NCI-H146 treated with DMSO at 0.1 percent for 48 hours (cell line): Measurements from ENCODE around the gene NXPH2.

Experiments
- DNase-seq: peaks from one replicate; lab custom pipeline; 2025; ENCODE audit not compliant: unreplicated experiment; lab: John Stamatoyannopoulos, UW

Gene NXPH2

DNA sequence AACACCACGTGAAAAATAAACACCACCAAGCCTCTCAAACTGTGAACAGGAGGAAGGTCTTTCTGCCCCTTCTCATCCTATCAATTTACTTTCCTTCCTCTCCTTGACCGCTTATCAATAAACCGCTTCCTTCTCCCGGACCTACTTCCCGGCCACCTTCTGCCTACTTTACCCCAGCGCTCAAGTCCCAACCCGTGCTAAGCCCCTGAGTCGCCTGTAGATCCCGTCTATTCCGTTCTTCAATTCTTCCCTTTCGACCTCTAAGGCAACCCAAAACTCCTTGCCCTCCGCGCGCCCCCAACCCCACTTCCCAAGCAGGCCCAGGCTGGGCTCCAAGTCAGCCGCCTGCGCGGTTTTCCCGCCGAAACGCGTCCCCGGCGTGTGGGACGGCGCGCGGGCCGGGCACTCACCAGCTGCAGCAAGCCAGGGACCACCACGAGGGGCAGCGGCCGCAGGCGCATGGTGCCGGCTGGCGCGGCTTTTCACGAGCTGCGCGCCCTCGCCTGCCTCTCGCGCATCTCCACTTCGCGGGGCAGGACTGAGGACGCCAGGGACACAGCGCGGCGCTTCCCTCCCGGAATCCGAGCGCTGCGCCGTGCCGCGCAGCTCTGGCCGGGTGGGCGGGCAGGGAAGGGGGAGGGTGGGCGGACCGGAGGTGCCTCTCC is at the start of gene NXPH2:
NXPH2 (minus strand) TSS at position 610 of the 665 bp plus-strand sequence; CDS start at position 461, 149 bp downstream.
- DNase-seq, result no peak

GRCh38 chr2:138829326-138829919 is 49.2 kb upstream of the NXPH2 start:
- peak; percentile 61 for DNase-seq

GRCh38 chr2:138827426-138828054 is 47.4 kb upstream of the NXPH2 start:
- peak; percentile 86 for DNase-seq

DNA sequence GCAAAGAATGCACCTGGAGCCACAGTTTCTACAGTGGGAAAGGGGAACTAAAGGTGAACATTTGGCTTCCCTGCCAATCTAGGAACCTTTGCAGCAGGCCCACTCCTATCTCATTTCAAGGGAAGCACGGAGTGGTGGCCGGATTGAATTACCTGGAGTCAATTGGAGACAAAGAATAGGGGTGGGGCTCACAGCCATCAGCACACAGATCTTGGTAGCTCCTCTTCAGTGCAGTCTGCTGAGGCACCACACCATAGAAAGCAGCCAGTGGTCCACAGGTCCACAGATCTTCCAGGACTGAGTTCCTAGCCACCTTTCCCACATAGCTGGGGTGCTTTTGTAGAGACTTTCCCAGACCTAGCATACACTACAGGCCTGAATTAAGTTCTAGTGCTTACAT is 43.5 kb upstream of the NXPH2 start:
- DNase-seq, result peak; percentile 95

GRCh38 chr2:138819964-138820363 is 39.8 kb upstream of the NXPH2 start:
- DNase-seq, result no peak

- no peak for DNase-seq
Measured at GRCh38 chr2:138818556-138818955, 38.4 kb upstream of the NXPH2 start.

DNA sequence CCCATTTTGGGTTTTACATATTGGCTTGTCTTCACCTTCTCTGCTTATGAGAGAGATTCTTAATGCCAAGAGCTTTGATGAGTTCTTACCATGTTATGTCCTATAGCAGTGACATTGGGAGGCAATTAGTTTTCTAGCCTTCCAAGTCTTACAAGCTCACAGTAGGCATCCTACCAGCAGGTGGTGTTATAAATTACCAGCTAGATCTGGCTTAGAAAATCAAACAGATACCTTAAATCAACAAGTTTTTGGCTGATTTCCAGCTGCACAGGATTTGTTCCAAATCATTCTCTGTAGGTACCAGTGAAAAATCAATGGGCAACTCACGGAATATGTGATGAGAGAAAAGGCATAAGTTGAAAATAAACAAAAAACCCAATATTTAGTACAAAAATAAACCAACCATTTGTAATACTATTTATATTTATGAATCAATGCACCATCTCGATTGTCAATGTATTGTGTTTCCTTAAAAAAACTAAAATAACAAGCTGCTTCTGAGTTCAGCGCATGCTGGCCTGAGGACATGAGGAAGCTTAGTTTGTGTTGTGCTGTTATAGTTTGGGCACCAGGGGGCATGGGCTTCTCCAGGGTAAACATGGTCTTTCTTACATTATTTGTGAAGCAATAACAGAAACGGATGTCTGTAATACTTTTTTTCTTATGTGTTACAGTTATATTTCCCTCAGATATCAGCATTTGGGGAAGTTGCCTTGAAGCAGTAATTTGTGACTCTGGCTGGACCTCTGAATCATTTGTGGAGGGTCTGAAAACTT is 34.1 kb upstream of the NXPH2 start:
- DNase-seq, result peak; percentile 97

DNA sequence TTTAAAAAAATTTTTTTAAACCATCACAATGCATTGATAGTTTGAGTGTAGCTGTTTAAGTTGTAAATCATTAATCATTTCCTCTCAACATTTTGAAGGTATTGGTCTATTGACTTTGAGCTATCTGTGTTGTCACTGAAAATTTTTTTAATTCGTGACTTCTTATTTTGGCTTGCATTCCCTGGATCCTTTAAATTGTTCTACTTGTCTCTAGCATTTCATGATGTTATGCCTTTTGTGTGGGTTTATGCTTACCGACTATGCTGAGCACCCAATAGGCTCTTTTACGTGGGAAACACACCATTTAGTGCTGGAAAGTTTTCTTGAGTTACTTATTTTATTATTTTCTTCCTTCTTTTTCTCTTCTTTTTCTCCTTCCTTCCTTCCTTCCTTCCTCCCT is 31.2 kb upstream of the NXPH2 start:
- DNase-seq, result no peak

DNA sequence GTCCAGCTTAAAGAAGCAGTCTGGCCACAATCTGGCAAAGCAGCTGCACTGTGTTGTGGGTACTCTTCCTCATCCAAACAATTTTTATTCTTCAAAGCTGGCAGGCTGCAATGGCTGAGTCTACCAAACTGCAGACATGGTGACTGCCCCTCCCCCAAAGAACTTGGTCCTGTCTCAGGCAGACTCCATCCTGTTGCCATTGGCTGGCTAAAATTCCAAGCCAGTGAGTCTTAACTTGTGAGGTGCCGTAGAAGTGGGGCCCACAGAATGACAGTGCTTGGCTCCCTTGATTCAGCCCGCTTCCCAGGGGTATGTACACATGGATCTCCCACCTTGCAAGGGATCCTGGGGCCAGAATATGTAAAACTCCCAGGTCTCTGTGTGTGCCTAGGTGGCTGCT is 14.5 kb upstream of the NXPH2 start:
- DNase-seq, result no peak

- peak; percentile 54 for DNase-seq
Measured at GRCh38 chr2:138787053-138787666, 7.0 kb upstream of the NXPH2 start.

DNA sequence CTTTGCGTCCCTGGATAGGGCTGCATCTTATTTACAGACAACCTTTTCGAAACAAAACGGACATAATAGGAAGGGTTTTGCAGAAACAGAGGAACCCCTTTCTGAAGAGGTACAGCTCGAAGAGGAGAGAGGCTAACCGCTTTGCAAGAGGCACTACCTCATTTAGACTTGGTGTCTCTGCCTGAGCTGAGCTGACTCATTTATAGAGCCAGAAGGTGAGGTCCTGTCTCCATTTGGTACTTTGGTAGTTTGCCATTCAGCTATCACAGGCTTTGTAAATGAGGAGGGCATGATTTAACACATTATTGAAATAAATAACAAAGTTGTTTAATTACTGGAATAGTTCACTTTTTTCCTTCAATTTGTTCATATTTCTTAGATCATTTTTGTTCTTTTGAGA is 2.2 kb upstream of the NXPH2 start:
- DNase-seq, result no peak

GRCh38 chr2:138780908-138781307 is 718 bp upstream of the NXPH2 start:
- DNase-seq, result no peak

- DNase-seq, result no peak
Measured at GRCh38 chr2:138780446-138780880, 273 bp upstream of the NXPH2 start.

DNA sequence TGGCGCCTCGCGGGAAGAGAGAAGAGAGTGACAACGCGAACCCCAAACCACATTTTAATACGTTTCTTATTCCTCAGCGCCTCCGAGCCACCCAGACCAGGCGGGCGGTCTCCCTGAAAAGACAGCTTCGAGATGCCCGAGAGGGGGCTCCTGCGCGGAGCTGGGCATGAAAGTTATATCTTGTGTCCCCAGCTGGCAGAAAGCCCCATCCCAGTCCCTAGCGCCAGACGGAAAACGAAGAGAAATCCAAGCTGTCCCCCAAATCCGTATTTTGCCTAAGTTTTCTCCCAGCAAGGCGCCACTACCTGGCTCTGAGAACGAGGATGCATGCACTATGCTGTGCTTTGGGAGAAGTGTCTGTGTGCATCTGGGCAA is 797 bp downstream of the NXPH2 start:
- no peak for DNase-seq

GRCh38 chr2:138777996-138778395 is 2.2 kb downstream of the NXPH2 start:
- DNase-seq, result no peak

GRCh38 chr2:138775736-138776135 is 4.5 kb downstream of the NXPH2 start:
- DNase-seq, result no peak

DNA sequence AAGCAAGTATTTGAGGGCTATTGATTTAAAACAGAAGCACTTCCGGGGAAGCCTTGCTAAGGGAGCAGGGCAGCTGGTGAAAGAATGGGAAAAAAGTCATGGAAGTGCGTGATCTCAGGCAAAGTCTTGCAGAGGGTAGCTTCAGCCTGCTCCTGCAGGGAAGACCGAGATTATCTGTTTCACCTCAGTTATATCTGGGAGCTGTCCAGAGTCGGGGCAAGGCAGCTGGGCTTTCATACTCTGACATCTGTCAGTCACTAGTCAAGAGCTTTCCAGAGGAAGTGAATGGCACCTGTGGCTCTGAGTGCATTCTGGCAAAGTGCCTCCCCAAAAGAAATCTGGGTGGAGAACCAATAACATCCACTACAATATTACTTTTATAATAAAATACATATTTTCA is 8.7 kb downstream of the NXPH2 start:
- no peak for DNase-seq

GRCh38 chr2:138767101-138767500 is 13.1 kb downstream of the NXPH2 start:
- no peak for DNase-seq

DNA sequence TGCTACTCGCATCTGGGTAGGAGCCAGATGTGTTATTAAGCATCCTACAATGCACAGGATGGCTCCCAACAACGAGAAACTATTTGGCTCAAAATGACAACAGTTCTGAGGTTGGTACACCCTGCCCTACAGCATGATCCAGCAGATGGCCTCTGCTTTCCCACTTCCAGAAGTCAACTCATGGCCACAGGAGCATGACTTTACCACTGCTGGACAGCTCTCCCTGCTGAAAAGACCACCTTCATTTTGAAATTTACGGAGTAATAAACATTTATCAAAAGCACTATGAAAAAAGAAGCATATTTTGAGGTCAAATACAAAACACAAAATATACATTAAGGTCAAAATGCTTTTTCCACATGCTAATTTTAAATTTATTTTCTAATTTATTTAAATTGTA is 13.7 kb downstream of the NXPH2 start:
- no peak for DNase-seq

DNA sequence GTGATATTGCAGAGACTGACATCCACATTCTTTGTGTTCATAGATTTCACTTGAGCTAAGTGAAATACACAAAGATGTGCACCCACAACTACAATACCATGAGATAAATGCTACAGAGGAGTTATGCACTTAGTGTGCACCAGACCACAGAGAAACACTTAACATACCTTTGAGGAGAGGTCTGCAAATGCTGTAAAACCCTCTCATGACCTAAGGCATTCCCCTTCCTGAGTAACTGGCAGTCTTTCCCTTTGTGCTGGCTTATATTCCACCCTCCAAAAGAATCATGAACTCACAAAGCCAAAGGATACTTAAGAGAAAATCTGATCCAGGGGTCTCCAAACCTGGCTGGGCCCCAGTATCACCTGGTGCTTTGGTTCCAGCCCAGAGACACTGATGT is 16.2 kb downstream of the NXPH2 start:
- no peak for DNase-seq

DNA sequence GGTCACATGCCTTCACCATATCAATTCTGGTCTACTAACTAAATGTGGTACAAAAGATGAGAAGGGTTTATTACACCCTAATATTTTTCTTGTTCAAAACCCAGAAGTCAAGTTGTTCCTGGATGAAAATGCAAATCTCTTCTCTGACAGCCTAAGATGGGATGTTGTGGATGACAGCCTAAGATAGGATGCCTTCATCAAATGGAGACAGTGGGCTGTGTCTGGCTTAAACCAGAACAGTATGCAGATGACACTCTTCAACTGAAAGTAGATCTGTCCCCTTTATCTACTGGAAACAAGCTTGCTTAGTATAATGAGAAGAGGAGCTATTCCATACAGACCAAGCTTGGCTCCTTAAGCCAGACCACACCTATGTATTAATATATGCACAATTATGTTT is 17.7 kb downstream of the NXPH2 start:
- no peak for DNase-seq
